GM19463 (cell line): ENCODE data around the gene VPS8.
"Not testable (repeated sequence)": the region's sequence is repeated elsewhere in the genome, so short reads cannot be mapped to it uniquely, and the experiment has no call there.

ENCODE experiments used
- ATAC-seq: cut with Tn5 transposase; IDR thresholded peaks from one replicate; pipeline ENCODE4 v1.9.1; 2021; ENCODE audit warnings: mild to moderate bottlenecking, moderate library complexity; ENCODE audit not compliant: unreplicated experiment

Gene VPS8

DNA sequence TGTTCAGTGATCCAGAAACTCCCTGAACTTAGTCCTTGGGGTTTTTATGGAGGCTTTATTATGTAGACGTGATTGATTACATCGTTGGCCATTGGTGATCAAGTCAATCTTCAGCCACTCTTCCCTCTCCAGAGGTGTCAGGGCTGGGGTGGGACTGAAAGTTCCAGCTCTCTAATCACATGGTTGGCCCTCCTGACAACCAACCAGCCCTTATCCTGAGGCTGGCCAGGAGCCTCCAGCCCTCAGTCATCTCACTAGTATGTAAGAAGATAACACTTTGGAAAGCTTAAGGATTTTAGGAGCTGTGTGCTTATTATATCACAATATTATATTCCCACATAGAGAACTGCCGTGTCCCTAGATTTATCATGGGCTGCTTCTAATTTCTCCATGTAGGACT, 142.3 kb downstream of the VPS8 start:
- ATAC-seq, result no peak

DNA sequence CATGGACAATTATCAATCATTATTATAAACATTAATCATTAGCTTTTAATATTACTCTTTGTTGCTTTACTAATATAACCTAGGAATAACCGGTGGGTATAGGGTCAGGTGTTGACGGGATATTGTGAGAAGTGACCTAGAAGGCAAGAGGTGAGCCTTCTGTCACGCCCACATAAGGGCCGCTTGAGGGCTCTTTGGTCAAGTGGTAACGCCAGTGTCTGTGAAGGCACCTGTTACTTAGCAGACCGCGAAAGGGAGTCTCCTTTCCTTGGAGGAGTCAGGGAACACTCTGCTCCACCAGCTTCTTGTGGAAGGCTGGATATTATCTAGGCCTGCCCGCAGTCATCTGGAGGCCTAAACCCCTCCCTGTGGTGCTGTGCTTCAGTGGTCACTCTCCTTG, 142.9 kb downstream of the VPS8 start:
- ATAC-seq, result not testable (repeated sequence)

DNA sequence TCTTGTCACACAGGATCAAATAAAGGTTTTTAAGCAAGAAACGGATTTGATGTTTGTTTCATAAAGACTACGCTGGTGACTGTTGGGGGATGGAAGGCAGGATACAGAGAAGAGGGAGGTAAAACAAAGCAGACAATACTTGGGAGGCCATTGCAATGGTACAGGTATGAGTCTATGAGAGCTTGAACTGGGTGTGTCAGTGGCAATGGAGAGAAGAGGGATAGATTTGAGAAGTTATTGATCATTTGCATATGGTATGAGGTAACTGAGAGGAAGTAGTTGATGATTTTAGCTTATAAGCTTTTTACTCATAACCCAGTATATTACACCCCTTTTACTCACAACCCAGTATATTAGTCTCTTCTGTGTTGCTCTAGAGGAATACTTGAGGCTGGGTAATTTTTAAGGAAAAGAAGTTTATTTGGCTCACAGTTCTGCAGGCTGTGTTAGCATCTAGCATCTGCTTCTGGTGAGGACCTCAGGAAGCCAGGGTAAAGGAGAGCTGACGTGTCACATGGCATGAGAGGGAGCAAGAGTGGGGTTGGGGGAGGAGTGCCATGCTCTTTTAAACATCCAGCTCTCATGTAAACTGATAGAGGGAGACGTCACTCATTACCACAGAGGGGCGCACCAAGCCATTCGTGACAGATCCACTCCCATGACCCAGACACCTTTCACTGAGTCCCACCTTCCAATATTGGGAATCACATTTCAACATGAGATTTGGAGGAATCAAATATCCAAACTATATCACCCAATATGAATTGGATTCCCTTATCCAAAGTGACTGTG, 153.9 kb downstream of the VPS8 start:
- no peak for ATAC-seq

DNA sequence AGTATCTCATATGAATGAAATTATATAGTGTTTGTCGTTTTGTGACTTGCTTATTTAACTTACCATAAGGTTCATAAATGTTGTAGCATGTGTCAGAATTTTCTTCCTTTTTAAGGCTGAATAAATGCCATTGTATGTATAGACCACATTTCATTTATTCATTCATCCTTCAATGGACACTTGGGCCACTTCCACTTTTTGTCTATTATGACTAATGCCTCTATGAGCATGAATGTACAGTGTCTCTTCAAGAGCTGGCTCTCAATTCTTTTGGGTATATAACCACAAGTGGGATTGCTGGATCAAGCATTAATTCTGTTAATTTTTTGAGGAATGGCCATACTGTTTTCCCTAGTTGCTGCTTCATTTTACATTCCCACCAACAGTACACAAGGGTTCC, 156.1 kb downstream of the VPS8 start:
- ATAC-seq, result no peak

GRCh38 chr3:184970186-184970585, 158.2 kb downstream of the VPS8 start:
- ATAC-seq, result no peak

- no peak for ATAC-seq
Observed at GRCh38 chr3:184977796-184978195, 165.8 kb downstream of the VPS8 start.

GRCh38 chr3:184981071-184981470, 169.1 kb downstream of the VPS8 start:
- ATAC-seq, result no peak

DNA sequence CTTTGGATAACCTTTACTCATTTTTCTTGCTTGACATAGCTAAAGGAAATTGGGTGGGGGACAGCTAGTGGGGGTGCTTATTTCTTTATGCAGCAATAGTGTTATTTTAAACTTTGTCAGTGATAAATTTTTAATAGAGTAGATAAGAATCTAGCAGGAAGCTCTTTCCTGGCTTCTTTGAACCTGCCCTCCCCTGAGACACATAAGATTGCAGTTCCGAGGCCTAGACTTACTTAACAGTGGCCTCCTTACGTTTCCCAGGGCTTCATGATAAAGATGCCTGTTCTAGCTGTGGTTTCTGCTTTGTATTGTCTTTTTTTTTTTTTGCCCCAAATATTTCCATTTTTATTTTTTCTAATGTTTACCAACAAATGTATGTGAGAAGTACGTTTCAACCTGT, 170.1 kb downstream of the VPS8 start:
- ATAC-seq, result no peak

DNA sequence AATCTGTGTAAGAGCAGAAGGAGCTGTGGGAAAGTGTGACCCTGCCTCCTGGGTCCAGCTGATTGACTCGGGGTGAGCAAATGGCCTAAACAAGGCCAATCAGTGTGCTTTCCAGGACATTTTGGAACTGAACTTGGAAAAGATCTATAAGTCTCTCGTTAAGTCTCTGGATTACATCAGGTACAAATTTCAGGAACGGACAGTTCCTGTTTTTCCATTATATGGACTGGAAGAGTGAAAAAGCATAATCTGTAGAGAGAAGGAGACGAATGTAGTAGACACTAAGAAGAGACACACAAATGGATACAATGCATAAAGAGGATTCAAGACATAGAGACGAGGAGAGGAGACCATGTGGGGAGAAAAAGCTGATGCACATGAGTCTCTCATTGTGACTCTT, 173.6 kb downstream of the VPS8 start:
- ATAC-seq, result no peak

GRCh38 chr3:184986366-184986889, 174.5 kb downstream of the VPS8 start:
- no peak for ATAC-seq

DNA sequence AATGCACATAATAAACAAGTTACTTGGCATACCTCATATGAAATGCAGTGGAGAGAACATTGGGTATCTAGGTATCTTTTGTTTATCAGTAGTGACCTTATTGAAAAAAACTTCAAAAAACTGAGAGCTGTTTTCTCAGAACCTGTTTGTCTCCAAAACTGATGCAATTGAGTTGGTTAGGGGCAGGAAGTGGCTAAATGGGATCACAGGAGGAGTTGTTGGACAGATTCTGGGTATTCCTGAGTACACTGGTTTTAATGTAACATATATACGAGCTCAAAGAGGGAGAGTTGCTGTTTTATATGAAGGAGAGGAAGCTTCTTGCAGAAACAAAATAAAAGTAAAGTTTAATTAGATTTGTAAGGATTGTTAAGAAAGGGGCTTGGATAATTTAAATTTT, 181.4 kb downstream of the VPS8 start:
- no peak for ATAC-seq

DNA sequence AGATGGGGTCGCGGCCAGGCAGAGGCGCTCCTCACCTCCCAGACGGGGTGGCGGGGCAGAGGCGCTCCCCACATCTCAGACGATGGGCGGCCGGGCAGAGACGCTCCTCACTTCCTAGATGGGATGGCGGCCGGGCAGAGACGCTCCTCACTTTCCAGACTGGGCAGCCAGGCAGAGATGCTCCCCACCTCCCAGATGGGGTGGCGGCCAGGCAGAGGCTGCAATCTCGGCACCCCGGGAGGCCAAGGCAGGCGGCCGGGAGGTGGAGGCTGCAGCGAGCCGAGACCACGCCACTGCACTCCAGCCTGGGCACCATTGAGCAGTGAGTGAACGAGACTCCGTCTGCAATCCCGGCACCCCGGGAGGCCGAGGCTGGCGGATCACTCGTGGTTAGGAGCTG, 191.9 kb downstream of the VPS8 start:
- not testable (repeated sequence) for ATAC-seq

GRCh38 chr3:185009650-185010049, 197.7 kb downstream of the VPS8 start:
- ATAC-seq, result no peak

- ATAC-seq, result not testable (repeated sequence)
Observed at GRCh38 chr3:185017584-185017983, 205.6 kb downstream of the VPS8 start.

GRCh38 chr3:185017996-185018395, 206.0 kb downstream of the VPS8 start:
- ATAC-seq, result not testable (repeated sequence)

DNA sequence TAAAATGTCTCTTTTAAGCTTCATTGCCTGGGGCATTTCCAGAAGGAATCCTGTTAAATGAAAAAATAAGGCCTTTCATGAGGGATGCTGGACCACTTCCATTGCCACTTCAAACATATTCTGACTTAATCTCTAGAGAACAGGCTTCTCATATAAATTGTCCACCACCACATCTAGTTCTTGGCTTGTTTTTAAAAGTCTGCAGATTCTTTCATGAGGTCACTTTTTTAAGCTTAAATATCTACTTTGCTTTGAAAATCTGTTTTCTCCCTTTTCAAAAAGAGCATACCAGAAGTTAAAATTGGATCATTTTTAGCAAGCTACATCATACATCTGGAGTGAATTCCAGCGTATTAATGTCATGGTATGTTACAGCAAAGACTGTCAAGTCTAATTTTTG, 209.3 kb downstream of the VPS8 start:
- no peak for ATAC-seq

DNA sequence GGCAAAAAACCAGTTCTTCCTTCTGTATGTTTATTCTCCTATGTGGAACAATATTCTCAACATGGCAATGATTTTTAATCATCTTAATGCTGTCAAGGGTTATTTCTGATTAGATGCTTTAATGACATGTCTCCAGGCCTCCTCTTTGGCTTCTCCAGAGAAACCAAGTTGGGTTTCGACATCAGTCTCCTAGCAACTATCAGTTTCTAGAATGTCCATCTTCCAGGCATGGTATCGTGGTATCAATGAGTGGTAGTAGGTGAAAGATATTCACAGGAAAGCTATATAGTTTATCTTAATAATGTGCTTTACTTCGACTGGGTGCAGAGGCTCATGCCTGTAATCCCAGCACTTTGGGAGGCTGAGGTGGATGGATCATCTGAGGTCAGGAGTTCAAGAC, 212.4 kb downstream of the VPS8 start:
- no peak for ATAC-seq

- no peak for ATAC-seq
Observed at GRCh38 chr3:185024966-185025365, 213.0 kb downstream of the VPS8 start.

DNA sequence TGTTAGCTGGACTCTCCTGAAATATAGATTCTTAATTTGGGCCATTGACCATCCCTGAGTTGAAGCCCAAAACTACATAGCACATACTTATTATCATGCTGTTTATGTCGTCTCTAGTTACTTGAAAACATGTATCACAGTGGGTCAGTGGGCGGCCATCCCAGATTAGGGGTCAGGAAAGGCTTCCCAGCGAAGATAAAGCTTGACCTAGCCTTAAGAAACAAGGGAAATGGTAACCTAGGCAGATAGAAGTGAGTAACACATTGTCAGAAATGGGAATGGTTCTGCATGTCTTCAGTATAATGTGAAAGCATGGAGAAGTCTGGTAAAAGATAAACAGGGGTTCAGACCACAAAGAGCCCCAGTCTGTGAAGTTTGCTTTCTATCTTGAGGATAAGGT, 216.2 kb downstream of the VPS8 start:
- ATAC-seq, result no peak

DNA sequence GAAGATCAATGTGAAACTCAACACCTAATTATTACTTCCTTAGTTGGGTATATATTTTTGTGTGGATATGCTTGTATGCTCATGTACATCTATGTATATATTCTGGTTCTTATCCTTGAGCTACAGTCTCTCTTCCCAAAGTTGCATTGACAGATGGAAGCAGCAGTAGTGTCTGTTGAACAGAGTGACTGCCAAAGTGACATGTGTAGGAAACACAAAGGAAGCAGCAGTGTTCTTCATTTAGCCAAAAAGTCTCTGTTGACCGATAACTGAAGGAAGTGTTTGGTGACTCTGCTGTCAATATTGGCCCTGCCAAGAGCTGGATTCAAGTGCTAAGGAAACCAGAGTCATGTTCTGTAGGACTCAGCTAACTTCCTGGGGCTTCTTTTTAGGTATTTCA, 217.1 kb downstream of the VPS8 start:
- ATAC-seq, result no peak

DNA sequence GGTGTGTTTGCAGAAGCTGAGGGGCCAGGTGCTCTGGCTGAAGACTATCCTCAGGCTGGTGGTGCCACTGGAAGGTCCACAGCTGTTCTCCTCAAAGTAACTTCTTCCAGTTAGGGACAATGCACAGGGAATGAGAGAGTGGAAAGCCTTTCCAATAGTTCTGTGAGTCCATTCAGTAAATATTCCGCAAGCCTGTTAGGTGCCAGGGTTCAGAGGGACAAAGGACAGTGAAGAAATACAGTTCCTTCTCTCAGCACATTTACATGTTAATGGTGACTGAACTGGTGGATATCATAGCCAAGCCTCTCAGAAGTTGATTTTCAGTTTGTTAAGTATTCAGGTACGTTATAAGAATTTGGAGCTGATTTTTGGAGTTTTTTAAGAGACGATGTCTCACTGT, 218.4 kb downstream of the VPS8 start:
- no peak for ATAC-seq

- ATAC-seq, result no peak
Observed at GRCh38 chr3:185030951-185031350, 219.0 kb downstream of the VPS8 start.

- no peak for ATAC-seq
Observed at GRCh38 chr3:185037801-185038200, 225.8 kb downstream of the VPS8 start.
